ENCODE measurements around the gene FYB2.

GRCh38 chr1:56827711-56828110 lies 8.5 kb upstream of the FYB2 start:
- TF ChIP-seq, protein P1, sequence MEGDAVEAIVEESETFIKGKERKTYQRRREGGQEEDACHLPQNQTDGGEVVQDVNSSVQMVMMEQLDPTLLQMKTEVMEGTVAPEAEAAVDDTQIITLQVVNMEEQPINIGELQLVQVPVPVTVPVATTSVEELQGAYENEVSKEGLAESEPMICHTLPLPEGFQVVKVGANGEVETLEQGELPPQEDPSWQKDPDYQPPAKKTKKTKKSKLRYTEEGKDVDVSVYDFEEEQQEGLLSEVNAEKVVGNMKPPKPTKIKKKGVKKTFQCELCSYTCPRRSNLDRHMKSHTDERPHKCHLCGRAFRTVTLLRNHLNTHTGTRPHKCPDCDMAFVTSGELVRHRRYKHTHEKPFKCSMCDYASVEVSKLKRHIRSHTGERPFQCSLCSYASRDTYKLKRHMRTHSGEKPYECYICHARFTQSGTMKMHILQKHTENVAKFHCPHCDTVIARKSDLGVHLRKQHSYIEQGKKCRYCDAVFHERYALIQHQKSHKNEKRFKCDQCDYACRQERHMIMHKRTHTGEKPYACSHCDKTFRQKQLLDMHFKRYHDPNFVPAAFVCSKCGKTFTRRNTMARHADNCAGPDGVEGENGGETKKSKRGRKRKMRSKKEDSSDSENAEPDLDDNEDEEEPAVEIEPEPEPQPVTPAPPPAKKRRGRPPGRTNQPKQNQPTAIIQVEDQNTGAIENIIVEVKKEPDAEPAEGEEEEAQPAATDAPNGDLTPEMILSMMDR (IDR thresholded peaks at IDR 0.05): no peak
- no peak for TF ChIP-seq POLR2A (IDR thresholded peaks at IDR 0.05)
